GM18517 (cell line): ENCODE data around the gene ACTRT2.

Source experiments
- ATAC-seq: cut with Tn5 transposase; IDR thresholded peaks from one replicate; pipeline ENCODE4 v1.9.1; 2021; ENCODE audit warnings: mild to moderate bottlenecking, moderate library complexity; ENCODE audit not compliant: unreplicated experiment

The ACTRT2 gene

GRCh38 chr1:3017440-3018050, 3.7 kb upstream of the ACTRT2 start:
- ATAC-seq, result no peak

- ATAC-seq, result no peak
Observed at GRCh38 chr1:3018051-3018471, 3.2 kb upstream of the ACTRT2 start.

GRCh38 chr1:3018576-3018975, 2.7 kb upstream of the ACTRT2 start:
- no peak for ATAC-seq

GRCh38 chr1:3019007-3019515, 2.2 kb upstream of the ACTRT2 start:
- no peak for ATAC-seq

GRCh38 chr1:3019516-3020051, 1.7 kb upstream of the ACTRT2 start:
- no peak for ATAC-seq

GRCh38 chr1:3020263-3020909, 881 bp upstream of the ACTRT2 start:
- no peak for ATAC-seq

- ATAC-seq, result no peak
Observed at GRCh38 chr1:3021801-3022401, 634 bp downstream of the ACTRT2 start.

GRCh38 chr1:3022511-3022973, 1.3 kb downstream of the ACTRT2 start:
- ATAC-seq, result no peak

- ATAC-seq, result no peak
Observed at GRCh38 chr1:3022976-3023375, 1.7 kb downstream of the ACTRT2 start.

GRCh38 chr1:3024019-3024418, 2.8 kb downstream of the ACTRT2 start:
- ATAC-seq, result no peak

GRCh38 chr1:3024588-3024987, 3.3 kb downstream of the ACTRT2 start:
- ATAC-seq, result no peak

- ATAC-seq, result no peak
Observed at GRCh38 chr1:3026124-3026523, 4.9 kb downstream of the ACTRT2 start.

GRCh38 chr1:3026581-3027391, 5.5 kb downstream of the ACTRT2 start:
- ATAC-seq, result no peak

GRCh38 chr1:3027611-3028371, 6.5 kb downstream of the ACTRT2 start:
- no peak for ATAC-seq

GRCh38 chr1:3028531-3029282, 7.4 kb downstream of the ACTRT2 start:
- no peak for ATAC-seq

- no peak for ATAC-seq
Observed at GRCh38 chr1:3029481-3029961, 8.3 kb downstream of the ACTRT2 start.

- ATAC-seq, result no peak
Observed at GRCh38 chr1:3029991-3030662, 8.9 kb downstream of the ACTRT2 start.

GRCh38 chr1:3030663-3031381, 9.6 kb downstream of the ACTRT2 start:
- ATAC-seq, result no peak
